MM.1S (cell line): ENCODE measurements around the gene FDX2.

Source experiments
- CTCF ChIP-seq: fragments of 300-600 bp; sonication (generic); IDR thresholded peaks from 2 replicates; pipeline ENCODE4 v1.5.1; 2016; ENCODE audit warnings: antibody characterized with exemption, low read length, mixed read lengths
- EZH2 ChIP-seq: fragments of 300-600 bp; sonication (generic); optimal IDR thresholded peaks from 2 replicates; pipeline ENCODE3; 2017; ENCODE audit warnings: low read depth, mild to moderate bottlenecking, antibody characterized with exemption, low read length, mixed read lengths

- TF ChIP-seq CTCF: no peak
- no peak for TF ChIP-seq EZH2
Observed at GRCh38 chr19:10292789-10293636, 22.8 kb downstream of the FDX2 start.
